T-helper 1 cell treated with Interleukin-12 subunit alpha and Interleukin-12 subunit beta and Interleukin-4 antibody, amounts not matched to agents 30 μg/mL and 1 μg/mL, for 36 hours (primary cell): Measurements from ENCODE around the gene SLC39A2.
"Not testable (repeated sequence)": the region's sequence is repeated elsewhere in the genome, so short reads cannot be mapped to it uniquely, and the experiment has no call there.

Experiments
- H3K27ac Mint-ChIP-seq: one replicate; pipeline ENCODE4 v1.8.0; 2021; ENCODE audit warnings: mild to moderate bottlenecking, mixed read lengths
- H3K27me3 Mint-ChIP-seq: one replicate; pipeline ENCODE4 v1.8.0; 2021; ENCODE audit warnings: low read depth, mixed read lengths
- H3K36me3 Mint-ChIP-seq: one replicate; pipeline ENCODE4 v1.8.0; 2021; ENCODE audit warnings: low read depth, mixed read lengths
- H3K4me1 Mint-ChIP-seq: one replicate; pipeline ENCODE4 v1.8.0; 2021; ENCODE audit warnings: low read depth, mixed read lengths
- H3K4me3 Mint-ChIP-seq: one replicate; pipeline ENCODE4 v1.8.0; 2021; ENCODE audit warnings: mild to moderate bottlenecking, moderate library complexity, mixed read lengths
- H3K9me3 Mint-ChIP-seq: one replicate; pipeline ENCODE4 v1.8.0; 2021; ENCODE audit warnings: mixed read lengths

The SLC39A2 gene, protein sequence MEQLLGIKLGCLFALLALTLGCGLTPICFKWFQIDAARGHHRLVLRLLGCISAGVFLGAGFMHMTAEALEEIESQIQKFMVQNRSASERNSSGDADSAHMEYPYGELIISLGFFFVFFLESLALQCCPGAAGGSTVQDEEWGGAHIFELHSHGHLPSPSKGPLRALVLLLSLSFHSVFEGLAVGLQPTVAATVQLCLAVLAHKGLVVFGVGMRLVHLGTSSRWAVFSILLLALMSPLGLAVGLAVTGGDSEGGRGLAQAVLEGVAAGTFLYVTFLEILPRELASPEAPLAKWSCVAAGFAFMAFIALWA

DNA sequence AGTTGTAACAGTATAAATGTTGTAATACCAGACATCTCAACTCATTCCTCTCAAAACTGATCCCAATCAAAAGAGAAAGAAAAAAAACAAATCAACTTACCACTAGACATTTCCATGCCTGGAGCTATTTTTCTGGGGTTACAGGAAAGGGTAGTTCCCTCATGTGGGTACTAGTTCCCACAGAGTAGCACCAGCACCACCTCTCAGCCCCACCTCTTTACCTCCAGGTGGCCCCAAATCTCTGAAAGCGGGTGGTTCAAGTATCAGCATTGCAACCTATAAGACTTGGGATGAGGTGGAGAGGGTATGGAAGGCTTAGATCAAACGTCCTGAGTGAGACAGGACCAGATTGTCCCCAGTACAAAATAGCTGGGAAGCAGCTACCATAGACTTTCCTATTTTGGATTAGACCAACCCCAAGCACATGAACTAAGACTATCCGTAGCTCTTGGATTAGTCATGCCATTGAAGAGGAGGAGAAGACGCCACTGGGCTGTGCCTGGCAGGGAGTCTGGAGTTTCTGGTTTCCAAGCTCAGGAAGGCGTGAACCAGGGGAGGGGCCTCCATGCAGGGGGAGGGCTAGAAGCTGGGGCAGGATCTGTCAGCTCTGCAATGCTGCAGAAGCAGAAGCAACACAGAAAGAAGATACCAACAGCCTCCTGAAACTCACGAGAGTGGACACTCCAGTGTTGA lies at the start of gene SLC39A2:
TSS of gene SLC39A2 (plus strand) at position 620 of the 693 bp plus-strand sequence. CDS start 154 bp downstream, outside the sequence.
- H3K4me3 Mint-ChIP-seq: no peak within 1 kb of the TSS
- no peaks in the 10 kb centered on the region for H3K9me3 Mint-ChIP-seq
- no peak within 1 kb of the TSS for H3K27ac Mint-ChIP-seq
- H3K4me1 Mint-ChIP-seq: peaks cover 4% of the 10 kb centered on the region
- H3K36me3 Mint-ChIP-seq: peaks cover 29% of the 10 kb centered on the region
- H3K27me3 Mint-ChIP-seq: no peaks in the 10 kb centered on the region

DNA sequence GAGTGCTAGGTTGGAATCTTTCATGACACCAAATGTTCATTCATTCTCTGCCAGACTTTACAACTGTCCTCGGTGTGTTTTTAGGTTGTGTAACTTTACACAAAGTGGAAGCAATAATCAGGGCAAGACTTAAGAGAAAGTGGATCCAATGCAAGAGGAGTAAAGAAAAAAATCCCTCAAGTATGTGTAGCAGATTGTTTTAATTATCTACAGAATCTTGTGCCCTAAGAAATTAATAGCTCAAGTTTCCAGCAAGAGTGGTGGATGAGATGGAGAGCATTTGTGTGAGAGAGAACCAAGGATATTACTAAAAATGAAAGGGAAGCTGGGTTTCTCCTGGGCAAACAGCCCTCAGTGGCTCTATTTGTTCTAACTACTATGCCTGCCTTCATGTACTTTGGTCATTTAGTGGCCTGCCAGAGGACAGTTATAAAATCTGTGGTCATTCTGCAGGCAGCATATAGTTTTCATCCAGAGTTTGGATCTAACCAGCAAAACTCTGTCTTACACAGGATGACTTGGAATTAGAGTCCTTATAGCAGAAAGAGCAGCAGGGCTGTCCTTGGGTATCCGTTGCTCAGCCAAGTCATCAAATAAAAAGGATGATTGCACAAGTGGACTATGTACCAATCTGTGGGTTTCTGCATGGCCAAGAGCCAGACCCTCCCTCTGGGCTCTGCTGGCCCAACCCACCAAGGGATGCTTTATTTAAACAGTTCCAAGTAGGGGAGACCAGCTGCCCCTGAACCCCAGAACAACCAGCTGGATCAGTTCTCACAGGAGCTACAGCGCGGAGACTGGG lies 44.2 kb upstream of the SLC39A2 start, which contains the start of gene RNASE2:
TSS of gene RNASE2 (plus strand) at position 752 of the 802 bp plus-strand sequence. CDS start 285 bp downstream, outside the sequence.
- not testable (repeated sequence) for H3K4me3 Mint-ChIP-seq, H3K36me3 Mint-ChIP-seq, H3K27ac Mint-ChIP-seq, H3K9me3 Mint-ChIP-seq
- H3K4me1 Mint-ChIP-seq: peaks cover 11% of the 10 kb centered on the region
- peaks cover 22% of the 10 kb centered on the region for H3K27me3 Mint-ChIP-seq

- Mint-ChIP-seq H3K27me3 (peaks cover 22% of the 10 kb centered on the region), H3K4me1 (peaks cover 15% of the 10 kb centered on the region)
- not testable (repeated sequence) for H3K4me3 Mint-ChIP-seq, H3K9me3 Mint-ChIP-seq, H3K36me3 Mint-ChIP-seq, H3K27ac Mint-ChIP-seq
Observed at GRCh38 chr14:20955538-20955873, 43.6 kb upstream of the SLC39A2 start.

DNA sequence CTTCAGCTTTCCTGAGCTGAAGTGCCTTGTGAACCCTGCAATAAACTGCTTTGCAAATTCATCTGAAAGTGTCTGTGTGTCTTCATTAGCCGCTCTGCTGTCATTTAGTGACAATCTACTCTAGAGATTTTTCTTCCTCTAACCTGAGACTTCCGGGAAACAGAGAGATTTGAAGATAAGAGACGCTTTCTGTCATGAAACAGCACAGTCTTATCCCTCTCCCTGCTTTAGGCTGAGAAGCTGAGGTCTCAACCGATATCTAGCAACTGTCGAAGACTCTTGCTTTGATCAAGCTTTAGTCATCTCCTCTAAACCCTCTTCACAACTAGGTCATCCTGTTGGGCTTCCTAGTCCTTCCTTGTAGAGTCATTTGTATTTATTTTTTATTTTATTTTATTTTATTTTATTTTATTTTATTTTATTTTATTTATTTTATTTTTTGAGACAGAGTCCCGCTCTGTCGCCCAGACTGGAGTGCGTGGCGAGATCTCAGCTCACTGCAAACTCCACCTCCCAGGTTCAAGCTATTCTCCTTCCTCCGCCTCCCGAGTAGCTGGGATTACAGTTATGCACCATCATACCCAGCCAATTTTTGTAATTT lies 42.6 kb upstream of the SLC39A2 start:
- Mint-ChIP-seq H3K9me3 (no peaks in the 10 kb centered on the region), H3K4me1 (peaks cover 20% of the 10 kb centered on the region), H3K4me3 (no peak overlapping the region), H3K27ac (no peak overlapping the region), H3K36me3 (no peaks in the 10 kb centered on the region), H3K27me3 (peaks cover 22% of the 10 kb centered on the region)

GRCh38 chr14:20958946-20959345 lies 40.1 kb upstream of the SLC39A2 start:
- peaks cover 14% of the 10 kb centered on the region for H3K27me3 Mint-ChIP-seq
- not testable (repeated sequence) for H3K4me3 Mint-ChIP-seq, H3K36me3 Mint-ChIP-seq, H3K9me3 Mint-ChIP-seq, H3K27ac Mint-ChIP-seq
- H3K4me1 Mint-ChIP-seq: peaks cover 21% of the 10 kb centered on the region

DNA sequence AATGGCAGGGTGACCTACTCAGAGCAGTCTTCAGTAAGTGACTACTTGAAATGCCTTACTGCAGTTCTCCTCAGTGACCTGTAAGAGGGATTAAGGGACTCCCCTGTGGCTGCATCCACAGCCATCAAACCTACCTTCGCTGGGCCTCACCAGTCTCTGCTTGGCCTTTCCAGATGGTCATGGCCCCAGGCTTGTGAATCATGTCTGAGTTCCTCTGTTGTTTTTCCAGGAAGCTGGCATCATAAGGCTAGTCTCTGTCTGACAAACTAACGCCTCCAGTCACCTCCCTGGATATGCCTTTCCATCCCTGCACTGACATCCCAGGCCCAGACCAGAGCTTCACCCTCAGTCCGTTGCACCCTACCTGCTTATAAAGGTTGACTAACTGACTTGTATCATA lies 29.8 kb upstream of the SLC39A2 start:
- H3K27ac Mint-ChIP-seq: no peak overlapping the region
- no peaks in the 10 kb centered on the region for H3K9me3 Mint-ChIP-seq
- H3K36me3 Mint-ChIP-seq: no peaks in the 10 kb centered on the region
- no peak overlapping the region for H3K4me3 Mint-ChIP-seq
- peaks cover 11% of the 10 kb centered on the region for H3K4me1 Mint-ChIP-seq
- peaks cover 41% of the 10 kb centered on the region for H3K27me3 Mint-ChIP-seq

DNA sequence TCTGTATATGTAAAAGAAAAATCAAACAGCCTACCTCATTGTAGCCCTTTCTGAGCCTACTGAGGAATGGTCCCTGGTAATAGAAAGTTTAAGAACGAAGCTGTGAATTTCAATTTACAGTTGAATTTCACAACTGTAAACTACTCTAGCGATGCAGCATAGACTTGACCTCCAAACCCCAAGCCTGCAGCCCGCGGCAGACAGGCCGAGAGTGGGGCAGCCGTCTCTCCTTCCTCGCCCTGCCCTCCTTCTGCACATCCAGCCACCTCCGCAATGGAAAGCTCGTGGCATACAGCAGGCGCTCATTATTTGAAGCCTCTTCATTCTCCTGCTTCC lies 28.5 kb upstream of the SLC39A2 start:
- Mint-ChIP-seq H3K9me3 (no peaks in the 10 kb centered on the region), H3K4me3 (peak overlapping the region; percentile 86), H3K27ac (no peak overlapping the region), H3K36me3 (no peaks in the 10 kb centered on the region), H3K27me3 (peaks cover 41% of the 10 kb centered on the region), H3K4me1 (peaks cover 11% of the 10 kb centered on the region)

GRCh38 chr14:20970983-20971704 lies 27.9 kb upstream of the SLC39A2 start:
- H3K9me3 Mint-ChIP-seq: no peaks in the 10 kb centered on the region
- H3K27me3 Mint-ChIP-seq: peaks cover 41% of the 10 kb centered on the region
- peaks cover 11% of the 10 kb centered on the region for H3K4me1 Mint-ChIP-seq
- peak overlapping the region; percentile 86 for H3K4me3 Mint-ChIP-seq
- no peak overlapping the region for H3K27ac Mint-ChIP-seq
- H3K36me3 Mint-ChIP-seq: no peaks in the 10 kb centered on the region

GRCh38 chr14:20971705-20972021 lies 27.4 kb upstream of the SLC39A2 start:
- H3K36me3 Mint-ChIP-seq: no peaks in the 10 kb centered on the region
- peaks cover 41% of the 10 kb centered on the region for H3K27me3 Mint-ChIP-seq
- H3K27ac Mint-ChIP-seq: no peak overlapping the region
- H3K4me3 Mint-ChIP-seq: peak overlapping the region; percentile 86
- no peaks in the 10 kb centered on the region for H3K9me3 Mint-ChIP-seq
- H3K4me1 Mint-ChIP-seq: peaks cover 11% of the 10 kb centered on the region

DNA sequence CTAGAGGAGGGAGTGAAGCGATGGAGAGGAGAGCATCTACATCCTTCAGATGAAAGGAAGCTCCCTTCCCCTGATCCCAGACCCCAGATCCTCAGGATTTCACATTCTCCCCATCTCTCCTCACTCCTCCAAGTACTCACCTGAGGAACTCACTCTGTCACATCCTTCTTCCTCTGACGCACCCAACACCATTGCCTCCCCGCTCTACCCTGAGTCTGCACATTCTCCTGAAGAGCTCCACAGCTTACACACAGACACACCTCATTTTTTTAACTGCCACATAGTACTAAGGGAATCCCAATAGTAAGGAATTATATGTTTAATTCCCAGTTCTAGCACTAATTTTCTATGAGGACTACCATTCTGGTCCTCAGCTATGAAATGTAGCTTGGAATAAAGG lies 25.6 kb upstream of the SLC39A2 start:
- H3K9me3 Mint-ChIP-seq: no peaks in the 10 kb centered on the region
- H3K36me3 Mint-ChIP-seq: no peaks in the 10 kb centered on the region
- peaks cover 11% of the 10 kb centered on the region for H3K4me1 Mint-ChIP-seq
- H3K4me3 Mint-ChIP-seq: no peak overlapping the region
- H3K27ac Mint-ChIP-seq: no peak overlapping the region
- H3K27me3 Mint-ChIP-seq: peaks cover 26% of the 10 kb centered on the region

- Mint-ChIP-seq H3K4me1 (peaks cover 5% of the 10 kb centered on the region), H3K9me3 (no peaks in the 10 kb centered on the region), H3K36me3 (no peaks in the 10 kb centered on the region), H3K27ac (no peak overlapping the region), H3K4me3 (no peak overlapping the region), H3K27me3 (peaks cover 34% of the 10 kb centered on the region)
Observed at GRCh38 chr14:20976291-20976690, 22.8 kb upstream of the SLC39A2 start.

DNA sequence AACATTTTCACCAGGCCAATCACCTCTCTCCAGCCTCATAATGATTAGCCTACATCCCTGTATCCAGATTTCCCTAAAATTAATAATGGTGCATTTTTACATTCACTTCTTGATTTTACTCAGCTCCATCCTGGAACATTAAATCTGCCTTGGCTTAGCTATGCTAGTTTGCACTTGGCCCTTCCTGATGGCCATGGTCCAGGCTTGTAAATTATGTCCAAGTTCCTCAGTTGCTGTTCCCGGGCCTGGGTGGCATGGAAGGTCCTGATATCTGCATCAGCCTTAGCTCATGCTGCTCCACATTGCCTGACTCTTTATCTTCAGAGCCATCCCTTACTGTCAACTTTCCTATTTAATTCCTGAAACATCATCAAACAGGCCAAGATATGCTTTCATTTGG lies 20.4 kb upstream of the SLC39A2 start:
- Mint-ChIP-seq H3K9me3 (no peaks in the 10 kb centered on the region), H3K36me3 (no peaks in the 10 kb centered on the region), H3K4me1 (no peaks in the 10 kb centered on the region), H3K27ac (no peak overlapping the region), H3K27me3 (peaks cover 26% of the 10 kb centered on the region), H3K4me3 (no peak overlapping the region)

GRCh38 chr14:20980906-20981305 lies 18.2 kb upstream of the SLC39A2 start:
- no peak overlapping the region for H3K4me3 Mint-ChIP-seq
- no peaks in the 10 kb centered on the region for H3K9me3 Mint-ChIP-seq
- H3K36me3 Mint-ChIP-seq: no peaks in the 10 kb centered on the region
- no peak overlapping the region for H3K27ac Mint-ChIP-seq
- H3K4me1 Mint-ChIP-seq: peaks cover 1% of the 10 kb centered on the region
- peaks cover 27% of the 10 kb centered on the region for H3K27me3 Mint-ChIP-seq
